Activated T-cell treated with anti-CD3 and anti-CD28 coated beads, Interleukin-2, amount 50 U/mL, for 1 hour (primary cell): ENCODE measurements around the gene SPPL3.
"Not testable (repeated sequence)": the region's sequence is repeated elsewhere in the genome, so short reads cannot be mapped to it uniquely, and the experiment has no call there.

Experiments
- DNase-seq: peaks from one replicate; pipeline ENCODE4 v3.0.0-alpha.2; 2020

Gene SPPL3

GRCh38 chr12:120839503-120839902, 64.7 kb downstream of the SPPL3 start:
- no peak for DNase-seq

GRCh38 chr12:120838629-120839383, 65.4 kb downstream of the SPPL3 start:
- DNase-seq: not testable (repeated sequence)

- no peak for DNase-seq
Observed at GRCh38 chr12:120836114-120836684, 68.0 kb downstream of the SPPL3 start.

GRCh38 chr12:120835657-120836056, 68.5 kb downstream of the SPPL3 start:
- no peak for DNase-seq

- no peak for DNase-seq
Observed at GRCh38 chr12:120835304-120835612, 68.9 kb downstream of the SPPL3 start.

- DNase-seq: no peak
Observed at GRCh38 chr12:120834489-120835303, 69.5 kb downstream of the SPPL3 start.

GRCh38 chr12:120833849-120834248, 70.3 kb downstream of the SPPL3 start:
- DNase-seq: no peak

- DNase-seq: no peak
Observed at GRCh38 chr12:120832737-120833136, 71.4 kb downstream of the SPPL3 start.

GRCh38 chr12:120831648-120832267, 72.4 kb downstream of the SPPL3 start:
- no peak for DNase-seq

GRCh38 chr12:120830966-120831365, 73.2 kb downstream of the SPPL3 start:
- DNase-seq: no peak

GRCh38 chr12:120830052-120830940, 73.9 kb downstream of the SPPL3 start:
- DNase-seq: no peak

GRCh38 chr12:120826335-120826734, 77.8 kb downstream of the SPPL3 start:
- no peak for DNase-seq

GRCh38 chr12:120825337-120825736, 78.8 kb downstream of the SPPL3 start:
- DNase-seq: no peak

GRCh38 chr12:120822832-120823503, 81.2 kb downstream of the SPPL3 start:
- DNase-seq: no peak

- DNase-seq: no peak
Observed at GRCh38 chr12:120821878-120822277, 82.3 kb downstream of the SPPL3 start.

GRCh38 chr12:120820884-120821510, 83.2 kb downstream of the SPPL3 start:
- peak; percentile 40 for DNase-seq

- DNase-seq: no peak
Observed at GRCh38 chr12:120818416-120818815, 85.7 kb downstream of the SPPL3 start.

GRCh38 chr12:120817559-120818330, 86.4 kb downstream of the SPPL3 start:
- DNase-seq: no peak

- DNase-seq: no peak
Observed at GRCh38 chr12:120816363-120816762, 87.8 kb downstream of the SPPL3 start.

GRCh38 chr12:120814903-120815429, 89.2 kb downstream of the SPPL3 start:
- no peak for DNase-seq
